GM18511 (cell line): Measurements from ENCODE around the gene ISM1.

Experiments
- ATAC-seq: cut with Tn5 transposase; IDR thresholded peaks from one replicate; pipeline ENCODE4 v1.9.1; 2021; ENCODE audit warnings: mild to moderate bottlenecking, moderate library complexity; ENCODE audit not compliant: unreplicated experiment

Gene ISM1

GRCh38 chr20:13302647-13303450, 81.8 kb downstream of the ISM1 start:
- peak; percentile 94 for ATAC-seq

- no peak for ATAC-seq
These were observed 84.2 kb downstream of the ISM1 start for GRCh38 chr20:13305284-13305683.

GRCh38 chr20:13307562-13308163, 86.6 kb downstream of the ISM1 start:
- no peak for ATAC-seq

GRCh38 chr20:13312300-13312699, 91.2 kb downstream of the ISM1 start:
- ATAC-seq = no peak

- ATAC-seq = no peak
These were observed 92.1 kb downstream of the ISM1 start for GRCh38 chr20:13313201-13313600.

GRCh38 chr20:13317439-13317838, 96.4 kb downstream of the ISM1 start:
- ATAC-seq = no peak

- no peak for ATAC-seq
These were observed 97.9 kb downstream of the ISM1 start for GRCh38 chr20:13318871-13319521.

- ATAC-seq = no peak
These were observed 99.6 kb downstream of the ISM1 start for GRCh38 chr20:13320702-13321101.

GRCh38 chr20:13321416-13321815, 100.3 kb downstream of the ISM1 start:
- no peak for ATAC-seq

GRCh38 chr20:13322198-13322597, 101.1 kb downstream of the ISM1 start:
- no peak for ATAC-seq

- ATAC-seq = no peak
These were observed 101.5 kb downstream of the ISM1 start for GRCh38 chr20:13322621-13323020.

GRCh38 chr20:13325033-13325432, 104.0 kb downstream of the ISM1 start:
- no peak for ATAC-seq

GRCh38 chr20:13325796-13326340, 104.8 kb downstream of the ISM1 start:
- no peak for ATAC-seq

- no peak for ATAC-seq
These were observed 110.5 kb downstream of the ISM1 start for GRCh38 chr20:13331536-13331935.

- no peak for ATAC-seq
These were observed 112.0 kb downstream of the ISM1 start for GRCh38 chr20:13333036-13333435.

GRCh38 chr20:13333793-13334192, 112.7 kb downstream of the ISM1 start:
- no peak for ATAC-seq

GRCh38 chr20:13336308-13337089, 115.4 kb downstream of the ISM1 start:
- ATAC-seq = peak; percentile 79

GRCh38 chr20:13337090-13337784, 116.2 kb downstream of the ISM1 start:
- no peak for ATAC-seq

- no peak for ATAC-seq
These were observed 117.1 kb downstream of the ISM1 start for GRCh38 chr20:13338097-13338661.

- ATAC-seq = no peak
These were observed 117.9 kb downstream of the ISM1 start for GRCh38 chr20:13338999-13339411.
